Measurements from ENCODE around the gene RNF208.

Gene RNF208

DNA sequence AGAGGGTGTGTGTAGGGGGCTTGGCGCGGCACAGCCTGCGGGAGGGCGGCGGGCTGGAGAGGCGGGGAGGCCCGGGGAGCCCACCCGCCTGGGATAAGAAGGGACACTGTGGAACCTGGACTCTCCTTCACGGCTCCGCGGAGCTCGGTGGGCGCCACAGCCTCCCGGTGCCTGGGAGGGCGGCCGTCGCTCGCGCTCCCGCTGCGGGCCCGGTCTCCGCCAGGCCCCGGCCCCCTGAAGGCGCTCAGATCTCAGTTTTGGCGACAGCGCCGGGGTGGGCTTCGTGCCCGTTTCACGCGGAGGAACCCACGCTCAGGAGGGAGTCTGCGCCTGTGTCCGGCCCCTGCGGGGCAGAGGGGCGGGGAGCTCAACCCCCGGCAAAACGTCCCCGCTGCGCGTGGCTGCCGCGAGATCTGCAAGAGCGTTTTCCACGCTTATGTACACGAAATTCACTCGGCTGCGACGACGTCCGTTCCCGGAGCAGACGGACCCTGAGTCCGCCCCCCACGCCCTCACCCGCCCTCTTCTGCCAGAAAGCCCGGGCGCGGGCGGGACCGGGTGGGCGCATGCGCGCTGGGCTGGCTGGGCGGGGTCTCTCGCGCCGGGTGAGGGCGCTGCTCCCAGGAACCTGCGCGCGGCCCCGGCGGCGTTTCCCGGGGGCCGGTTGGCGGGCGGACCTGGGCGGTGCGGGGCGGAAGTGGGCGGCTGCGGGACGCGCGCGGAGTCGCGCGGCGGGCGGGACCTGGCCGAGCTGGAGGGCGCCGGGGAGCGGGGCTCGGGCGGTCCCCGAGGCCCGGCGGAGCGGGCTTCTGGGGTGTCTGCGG lies 32.8 kb upstream of the RNF208 start, which contains the start of gene NELFB (continued):
- TF ChIP-seq, protein P1, sequence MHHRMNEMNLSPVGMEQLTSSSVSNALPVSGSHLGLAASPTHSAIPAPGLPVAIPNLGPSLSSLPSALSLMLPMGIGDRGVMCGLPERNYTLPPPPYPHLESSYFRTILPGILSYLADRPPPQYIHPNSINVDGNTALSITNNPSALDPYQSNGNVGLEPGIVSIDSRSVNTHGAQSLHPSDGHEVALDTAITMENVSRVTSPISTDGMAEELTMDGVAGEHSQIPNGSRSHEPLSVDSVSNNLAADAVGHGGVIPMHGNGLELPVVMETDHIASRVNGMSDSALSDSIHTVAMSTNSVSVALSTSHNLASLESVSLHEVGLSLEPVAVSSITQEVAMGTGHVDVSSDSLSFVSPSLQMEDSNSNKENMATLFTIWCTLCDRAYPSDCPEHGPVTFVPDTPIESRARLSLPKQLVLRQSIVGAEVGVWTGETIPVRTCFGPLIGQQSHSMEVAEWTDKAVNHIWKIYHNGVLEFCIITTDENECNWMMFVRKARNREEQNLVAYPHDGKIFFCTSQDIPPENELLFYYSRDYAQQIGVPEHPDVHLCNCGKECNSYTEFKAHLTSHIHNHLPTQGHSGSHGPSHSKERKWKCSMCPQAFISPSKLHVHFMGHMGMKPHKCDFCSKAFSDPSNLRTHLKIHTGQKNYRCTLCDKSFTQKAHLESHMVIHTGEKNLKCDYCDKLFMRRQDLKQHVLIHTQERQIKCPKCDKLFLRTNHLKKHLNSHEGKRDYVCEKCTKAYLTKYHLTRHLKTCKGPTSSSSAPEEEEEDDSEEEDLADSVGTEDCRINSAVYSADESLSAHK (tag by site-specific recombination; IDR thresholded peaks at IDR 0.05) = peak; percentile 47; the same call in 1 of the 2 replicates
- TF ChIP-seq ZNF664 (tag by site-specific recombination; IDR thresholded peaks at IDR 0.05) = no peak
- TF ChIP-seq ZNF529 (tag by site-specific recombination; IDR thresholded peaks at IDR 0.05; ENCODE audit: insufficient replicate concordance) = no peak
- TF ChIP-seq TCF7L2 (IDR thresholded peaks at IDR 0.05; ENCODE audit: borderline replicate concordance, low read depth, low read length) = no peak
- peak; percentile 70; the same call in 1 of the 2 replicates for TF ChIP-seq ZBTB7A (tag by site-specific recombination; IDR thresholded peaks at IDR 0.05; ENCODE audit: low read depth)
- peak; percentile 94 for TF ChIP-seq KLF16 (tag by site-specific recombination; IDR thresholded peaks at IDR 0.05)
- no peak for TF ChIP-seq ZNF658 (tag by site-specific recombination; IDR thresholded peaks at IDR 0.05)
- TF ChIP-seq SP7 (tag by site-specific recombination; IDR thresholded peaks at IDR 0.05) = 0 out of 2 replicates have a peak, but pooled peaks have one; percentile 23
- peak; percentile 30; the same call in 1 of the 2 replicates for TF ChIP-seq ZBTB48 (tag by site-specific recombination; IDR thresholded peaks at IDR 0.05)
- TF ChIP-seq GLI4 (tag by site-specific recombination; IDR thresholded peaks at IDR 0.05) = no peak
- TF ChIP-seq IKZF3 (tag by site-specific recombination; IDR thresholded peaks at IDR 0.05) = peak; percentile 38; the same call in 1 of the 2 replicates
- peak; percentile 84 for TF ChIP-seq KLF9 (tag by site-specific recombination; IDR thresholded peaks at IDR 0.05; ENCODE audit: low read depth)
- no peak for TF ChIP-seq ZNF76 (tag by site-specific recombination; IDR thresholded peaks at IDR 0.05; ENCODE audit: borderline replicate concordance, low read depth)
- TF ChIP-seq INSM2 (tag by site-specific recombination; IDR thresholded peaks at IDR 0.05) = peak; percentile 44; the same call in 1 of the 2 replicates
- TF ChIP-seq PATZ1 (tag by site-specific recombination; IDR thresholded peaks at IDR 0.05) = peak; percentile 75
- no peak for TF ChIP-seq ZBTB17 (tag by site-specific recombination; IDR thresholded peaks at IDR 0.05)
- TF ChIP-seq, protein P2, sequence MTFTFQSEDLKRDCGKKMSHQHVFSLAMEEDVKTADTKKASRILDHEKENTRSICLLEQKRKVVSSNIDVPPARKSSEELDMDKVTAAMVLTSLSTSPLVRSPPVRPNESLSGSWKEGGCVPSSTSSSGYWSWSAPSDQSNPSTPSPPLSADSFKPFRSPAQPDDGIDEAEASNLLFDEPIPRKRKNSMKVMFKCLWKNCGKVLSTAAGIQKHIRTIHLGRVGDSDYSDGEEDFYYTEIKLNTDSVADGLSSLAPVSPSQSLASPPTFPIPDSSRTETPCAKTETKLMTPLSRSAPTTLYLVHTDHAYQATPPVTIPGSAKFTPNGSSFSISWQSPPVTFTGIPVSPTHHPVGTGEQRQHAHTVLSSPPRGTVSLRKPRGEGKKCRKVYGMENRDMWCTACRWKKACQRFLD (tag by site-specific recombination; IDR thresholded peaks at IDR 0.05) = no peak
- peak; percentile 95 for TF ChIP-seq ZBTB11 (tag by site-specific recombination; conservative IDR thresholded peaks at IDR 0.05; ENCODE audit: low read depth)
- TF ChIP-seq PRDM10 (tag by site-specific recombination; IDR thresholded peaks at IDR 0.05) = no peak
- no peak for TF ChIP-seq ZNF37A (tag by site-specific recombination; IDR thresholded peaks at IDR 0.05)
- TF ChIP-seq WT1 (tag by site-specific recombination; IDR thresholded peaks at IDR 0.05) = peak; percentile 59
- TF ChIP-seq, protein P3, sequence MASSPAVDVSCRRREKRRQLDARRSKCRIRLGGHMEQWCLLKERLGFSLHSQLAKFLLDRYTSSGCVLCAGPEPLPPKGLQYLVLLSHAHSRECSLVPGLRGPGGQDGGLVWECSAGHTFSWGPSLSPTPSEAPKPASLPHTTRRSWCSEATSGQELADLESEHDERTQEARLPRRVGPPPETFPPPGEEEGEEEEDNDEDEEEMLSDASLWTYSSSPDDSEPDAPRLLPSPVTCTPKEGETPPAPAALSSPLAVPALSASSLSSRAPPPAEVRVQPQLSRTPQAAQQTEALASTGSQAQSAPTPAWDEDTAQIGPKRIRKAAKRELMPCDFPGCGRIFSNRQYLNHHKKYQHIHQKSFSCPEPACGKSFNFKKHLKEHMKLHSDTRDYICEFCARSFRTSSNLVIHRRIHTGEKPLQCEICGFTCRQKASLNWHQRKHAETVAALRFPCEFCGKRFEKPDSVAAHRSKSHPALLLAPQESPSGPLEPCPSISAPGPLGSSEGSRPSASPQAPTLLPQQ (tag by site-specific recombination; IDR thresholded peaks at IDR 0.05) = no peak

Data from HEK293 (cell line).